Measurements from ENCODE around the gene FLAD1. TPM values are rescaled to one million over a fixed set of nuclear protein-coding genes. Genes with fewer than 3 reads are reported as not detected.

FLAD1 gene
- total and polyA plus RNA-seq, 2 donors (not counting 3 experiments of a cell fraction or from before 2014, with no cell fraction given) = 42.2 to 59.1 TPM

- peak; percentile 98 for FAIRE-seq
- ChIA-PET POLR2A (interaction anchor here (0.7 to 2.7 kb wide), 4 partner anchors 9 to 22 kb away, joined by 3 to 24 read pairs (median 4); partner anchors contain the start of genes FLAD1 and PYGO2), CTCF (interaction anchor here (0.7 to 8.5 kb wide), 17 partner anchors 9 to 415 kb away, joined by 3 to 81 read pairs (median 6); partner anchors contain the start of genes FLAD1, LENEP, PBXIP1 and PYGO2)
- Histone ChIP-seq H2AFZ (ENCODE audit: low read depth, low read length) (peak within 1 kb of the TSS; percentile 20), H3K27ac (ENCODE audit: insufficient read depth, low read depth, low read length) (peak within 1 kb of the TSS; percentile 99), H3K79me2 (ENCODE audit: control insufficient read depth, insufficient read depth, low read length) (peaks cover 51% of the 10 kb centered on the region), H3K9me3 (replicated peaks; ENCODE audit: control insufficient read depth, insufficient read depth, low read length) (no peaks in the 10 kb centered on the region), H3K36me3 (ENCODE audit: control insufficient read depth in 2 of 2, extremely low read depth in 1 of 2, insufficient read depth in 2 of 2, low read length in 2 of 2) (no peaks in the 10 kb centered on the region), H3K4me1 (ENCODE audit: control insufficient read depth, extremely low read depth, insufficient read depth, low read length) (peaks cover 36% of the 10 kb centered on the region), H3K4me2 (ENCODE audit: insufficient read depth, low read length) (peak within 1 kb of the TSS; percentile 94), H4K20me1 (replicated peaks; ENCODE audit: control insufficient read depth, extremely low read depth, insufficient read depth, low read length) (no peaks in the 10 kb centered on the region), H3K9me1 (replicated peaks; ENCODE audit: control insufficient read depth, extremely low read depth, insufficient read depth, low read length) (no peaks in the 10 kb centered on the region), H3K27me3 (ENCODE audit: control insufficient read depth in 2 of 2, insufficient read depth in 2 of 2, low read length in 2 of 2) (no peaks in the 10 kb centered on the region), H3K4me3 (replicated peaks in 1 of 3; ENCODE audit: insufficient read depth in 1 of 3, low read depth in 1 of 3, low read length in 3 of 3) (peak within 1 kb of the TSS; percentile 64 to 88 (median 87)), H3K9ac (replicated peaks; ENCODE audit: extremely low read depth, insufficient read depth, low read length) (peak within 1 kb of the TSS; percentile 92)
- DNase-seq (ENCODE audit: low read depth, low spot score) = peak; percentile 100
- BruUV-seq (replicated peaks) = no TSS peak
- intact Hi-C loops (cut with micrococcal nuclease) (loop anchor here (1.0 to 10.0 kb wide), 6 partner anchors 9 to 489 kb away; partner anchors contain the start of genes EFNA1, FLAD1 and PYGO2), dilution Hi-C loops (cut with MboI; ENCODE audit: extremely low pct_ligation_motif_present, low sequenced_read_pairs) (no loop called here)
- TF ChIP-seq EZH2 (IDR thresholded peaks at IDR 0.05; ENCODE audit: borderline replicate concordance, low read depth, low read length, severe bottlenecking) (no peak), MYC (IDR thresholded peaks at IDR 0.05; ENCODE audit: low read depth, low read length) (no peak), MAX (IDR thresholded peaks at IDR 0.05; ENCODE audit: insufficient read depth, insufficient read length) (peak; percentile 86), FOS (IDR thresholded peaks at IDR 0.05; ENCODE audit: borderline replicate concordance, insufficient read depth, low read length) (peak; percentile 46), POLR2A (IDR thresholded peaks at IDR 0.05; ENCODE audit: low read depth, low read length) (peak; percentile 60), JUN (IDR thresholded peaks at IDR 0.05; ENCODE audit: borderline replicate concordance, insufficient read depth, insufficient read length, low read depth) (no peak)
Observed at GRCh38 chr1:154974102-154974807, 8.9 kb upstream of the FLAD1 start, which contains the start of gene CKS1B. CKS1B (plus strand) TSS chr1:154974681; CDS start chr1:154974746, 65 bp downstream.
